NCI-H345 treated with DMSO at 0.1 percent for 48 hours (cell line): ENCODE measurements around the gene NLRP10.
"Not testable (repeated sequence)": the region's sequence is repeated elsewhere in the genome, so short reads cannot be mapped to it uniquely, and the experiment has no call there.

Experiments used
- DNase-seq: peaks from one replicate; lab custom pipeline; 2025; ENCODE audit not compliant: unreplicated experiment; lab: John Stamatoyannopoulos, UW

NLRP10 gene, protein sequence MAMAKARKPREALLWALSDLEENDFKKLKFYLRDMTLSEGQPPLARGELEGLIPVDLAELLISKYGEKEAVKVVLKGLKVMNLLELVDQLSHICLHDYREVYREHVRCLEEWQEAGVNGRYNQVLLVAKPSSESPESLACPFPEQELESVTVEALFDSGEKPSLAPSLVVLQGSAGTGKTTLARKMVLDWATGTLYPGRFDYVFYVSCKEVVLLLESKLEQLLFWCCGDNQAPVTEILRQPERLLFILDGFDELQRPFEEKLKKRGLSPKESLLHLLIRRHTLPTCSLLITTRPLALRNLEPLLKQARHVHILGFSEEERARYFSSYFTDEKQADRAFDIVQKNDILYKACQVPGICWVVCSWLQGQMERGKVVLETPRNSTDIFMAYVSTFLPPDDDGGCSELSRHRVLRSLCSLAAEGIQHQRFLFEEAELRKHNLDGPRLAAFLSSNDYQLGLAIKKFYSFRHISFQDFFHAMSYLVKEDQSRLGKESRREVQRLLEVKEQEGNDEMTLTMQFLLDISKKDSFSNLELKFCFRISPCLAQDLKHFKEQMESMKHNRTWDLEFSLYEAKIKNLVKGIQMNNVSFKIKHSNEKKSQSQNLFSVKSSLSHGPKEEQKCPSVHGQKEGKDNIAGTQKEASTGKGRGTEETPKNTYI

DNA sequence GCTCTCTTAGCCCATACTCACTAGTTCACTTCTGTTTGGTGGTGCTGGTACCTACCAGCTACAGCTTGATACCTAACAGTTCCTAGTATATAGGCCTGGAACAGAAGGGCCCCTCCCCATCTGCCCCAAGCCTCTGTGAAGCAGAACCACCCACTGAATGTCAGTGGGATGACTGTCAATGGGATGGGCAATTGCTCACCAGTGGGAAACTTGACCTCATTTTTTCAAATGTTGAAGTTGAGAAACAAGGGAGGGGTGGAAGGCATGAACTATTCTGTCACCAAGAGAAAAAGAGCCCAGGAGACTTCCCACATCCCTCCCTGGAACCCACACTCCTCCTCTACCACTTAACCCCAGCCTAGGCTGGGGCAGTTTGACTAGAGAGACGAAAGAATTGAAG lies at the start of gene NLRP10:
Gene NLRP10, minus strand, starts transcription at position 62 of the 400 bp plus-strand sequence. CDS start 1,952 bp downstream, outside the sequence.
- DNase-seq = no peak

DNA sequence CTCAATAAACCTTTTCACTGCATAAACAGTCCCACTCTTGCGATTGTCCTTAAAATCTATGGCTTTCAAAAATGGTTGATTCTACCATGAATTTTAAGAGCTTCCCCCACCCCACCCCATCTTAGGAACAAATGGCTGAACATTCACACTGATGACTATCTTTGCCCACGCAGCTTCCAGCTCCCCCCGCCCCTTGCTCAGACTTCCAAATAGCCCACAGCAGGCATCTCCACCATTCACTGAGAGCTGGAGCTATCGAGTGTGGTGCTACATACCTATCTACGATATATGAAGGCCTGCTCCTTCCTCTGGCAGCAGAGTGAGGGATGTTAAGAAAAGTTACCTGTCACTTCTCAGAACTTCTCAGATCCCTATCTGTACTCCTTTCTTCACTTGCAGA lies 48.6 kb upstream of the NLRP10 start:
- no peak for DNase-seq

DNA sequence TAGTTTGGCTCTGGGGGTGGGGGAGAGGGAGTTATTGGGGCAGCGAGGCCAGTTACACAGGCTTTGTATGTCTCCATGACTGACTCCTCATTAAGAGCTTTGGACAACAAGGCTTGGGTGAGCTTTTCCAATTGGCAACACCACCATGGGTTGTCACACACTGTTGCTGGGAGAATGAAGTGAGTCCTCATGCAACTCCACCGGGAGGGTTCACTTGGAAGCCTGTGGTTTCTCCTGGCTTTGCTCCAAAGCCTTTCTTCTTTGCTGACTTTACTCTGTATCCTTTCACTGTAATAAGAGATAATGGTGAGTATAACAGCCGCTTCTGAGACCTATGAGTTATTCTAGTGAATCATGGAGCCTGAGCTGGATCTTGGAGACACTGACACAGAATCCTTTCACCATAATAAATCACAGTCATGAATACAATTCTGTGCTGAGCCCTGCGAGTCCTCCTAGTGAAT lies 46.8 kb upstream of the NLRP10 start:
- DNase-seq = no peak

DNA sequence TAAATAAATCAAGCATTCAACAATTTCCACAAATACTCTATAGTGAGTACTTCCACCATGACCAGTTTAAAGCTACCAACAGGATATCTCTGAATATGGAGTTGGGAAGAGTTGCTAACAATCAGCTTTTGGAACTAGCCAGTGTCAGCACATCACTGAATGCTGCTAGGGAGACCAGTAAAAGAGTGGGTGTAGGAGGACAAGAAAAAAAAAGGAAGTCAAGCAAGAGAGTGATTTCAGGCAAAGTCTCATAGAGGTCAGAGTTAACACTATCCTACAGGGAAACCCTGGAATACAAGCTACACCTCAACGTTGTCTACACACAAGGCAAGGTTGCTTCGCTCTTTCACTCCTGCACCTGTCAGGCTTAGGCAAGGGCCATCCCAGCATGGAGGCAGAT lies 46.1 kb upstream of the NLRP10 start:
- DNase-seq = no peak

DNA sequence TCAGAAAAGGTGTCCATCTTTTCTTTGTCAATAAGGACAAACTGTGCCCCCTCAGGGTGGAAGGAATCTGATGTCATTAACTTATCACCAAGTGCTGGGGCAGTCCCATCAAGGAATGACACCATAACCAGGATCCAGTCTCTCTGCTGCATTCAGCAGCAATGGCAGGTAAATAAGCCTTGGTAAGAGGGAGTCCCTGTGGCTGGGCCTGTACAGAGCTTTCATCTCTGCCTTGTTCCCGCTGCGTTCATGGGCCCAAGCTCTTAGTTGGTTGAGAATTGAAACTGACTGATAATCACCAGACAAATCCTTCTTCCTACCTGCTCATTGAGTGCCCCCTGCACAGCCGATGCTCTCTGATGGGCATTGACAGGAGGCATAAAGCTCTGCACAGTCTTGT lies 44.6 kb upstream of the NLRP10 start:
- DNase-seq = no peak

DNA sequence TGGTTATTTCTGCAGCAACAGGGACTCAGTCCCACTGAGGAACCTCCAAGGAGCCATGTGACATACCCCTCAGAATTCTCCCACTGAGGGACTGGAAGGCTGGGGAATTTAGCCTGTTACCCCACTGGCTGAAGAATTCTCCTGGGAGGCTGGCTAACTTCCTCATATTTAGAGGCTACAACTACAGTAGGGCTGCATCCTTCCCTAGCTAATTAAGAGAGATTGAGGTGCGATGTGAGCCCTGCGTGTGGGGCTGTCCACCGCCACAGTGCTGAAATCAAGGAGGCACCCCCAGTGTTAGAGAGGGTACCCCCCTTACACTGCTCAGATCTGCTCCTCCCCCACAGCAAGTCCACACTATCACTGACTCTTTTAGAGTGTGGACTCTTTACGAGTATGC lies 43.0 kb upstream of the NLRP10 start:
- DNase-seq = no peak

DNA sequence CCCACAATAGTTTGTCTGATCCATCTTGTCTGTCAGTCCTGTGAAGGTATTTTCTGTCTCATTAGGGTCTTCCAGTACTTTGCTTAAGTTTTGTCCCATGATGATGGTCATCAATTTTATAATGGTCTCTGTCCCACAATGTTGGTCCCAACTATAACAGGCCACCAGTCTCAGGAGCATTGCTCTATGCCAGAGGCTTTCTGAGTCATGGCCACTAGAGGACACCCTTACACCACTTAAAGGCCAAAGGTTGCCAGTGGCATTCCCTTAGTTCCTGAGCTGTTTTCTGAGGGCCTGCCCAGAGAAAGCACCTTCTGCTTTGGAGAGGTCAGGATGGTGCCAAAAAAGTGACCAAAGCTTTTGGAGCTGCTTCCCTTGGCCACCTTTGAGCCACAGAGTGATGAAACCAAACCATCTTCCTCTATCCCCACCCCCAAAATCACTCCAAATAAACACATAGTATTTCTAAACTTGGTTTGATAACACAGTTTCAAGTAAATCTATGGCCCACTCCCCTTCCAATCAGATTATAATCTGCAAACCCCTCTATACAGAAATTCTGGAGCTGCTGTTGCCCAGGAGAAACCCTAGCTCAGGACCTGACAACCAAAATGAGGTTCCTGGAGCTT lies 41.2 kb upstream of the NLRP10 start:
- peak; percentile 33 for DNase-seq

DNA sequence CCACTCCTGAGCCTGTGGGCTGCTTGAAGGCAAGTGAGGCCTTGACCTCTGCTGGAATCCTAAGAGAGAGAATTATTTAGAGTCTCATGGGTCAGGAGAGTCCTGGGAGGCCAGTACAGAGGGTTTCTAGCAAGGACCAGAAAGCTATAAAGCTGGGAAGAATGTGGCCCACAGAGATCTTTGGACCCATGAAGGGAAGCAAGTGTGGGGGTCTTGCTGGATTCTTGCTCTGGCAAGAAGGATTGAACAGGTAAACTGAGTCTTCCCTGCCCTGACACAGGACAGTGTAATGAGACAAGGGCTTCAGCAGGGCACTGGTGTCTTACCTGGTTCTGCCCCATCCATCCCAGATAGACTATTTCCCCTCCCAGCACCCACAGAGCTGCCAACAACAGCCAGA lies 40.3 kb upstream of the NLRP10 start:
- no peak for DNase-seq

DNA sequence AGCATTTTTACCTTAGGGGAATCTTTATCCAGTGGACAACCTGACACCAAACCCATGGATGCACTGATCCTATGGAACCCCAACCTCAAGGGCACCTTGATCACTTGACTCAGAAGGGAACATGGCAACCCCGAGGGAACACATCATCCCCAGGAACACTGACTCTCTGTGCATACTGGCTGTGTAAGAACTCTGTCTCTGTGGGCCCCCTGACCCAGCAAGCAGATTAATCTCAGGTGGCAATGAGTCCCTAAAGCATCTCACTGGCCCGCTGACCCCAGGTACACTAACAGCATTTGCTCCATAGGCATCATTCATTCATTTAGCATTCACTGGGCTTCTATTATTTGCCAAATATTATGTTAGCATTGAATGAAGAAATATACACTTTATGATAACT lies 38.8 kb upstream of the NLRP10 start:
- no peak for DNase-seq

DNA sequence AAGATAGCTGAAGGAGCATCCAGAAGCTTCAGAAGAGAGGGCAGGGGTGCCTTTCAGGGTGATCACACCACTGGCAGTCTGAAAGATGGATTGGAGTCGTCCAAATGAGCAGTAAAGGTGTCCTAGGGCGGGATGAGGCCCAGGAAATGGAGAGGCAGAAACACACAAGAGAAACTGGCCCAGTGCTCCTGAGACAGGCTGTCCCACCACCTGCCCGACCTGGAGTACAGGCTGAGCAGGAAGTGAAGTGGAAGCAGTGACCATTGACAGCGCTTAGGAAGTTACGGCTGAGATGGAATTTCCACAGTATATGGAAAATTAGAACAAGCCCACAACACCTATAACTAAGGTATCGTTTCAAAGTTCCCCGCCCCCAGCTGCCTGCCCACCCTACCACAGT lies 37.9 kb upstream of the NLRP10 start:
- DNase-seq = no peak

DNA sequence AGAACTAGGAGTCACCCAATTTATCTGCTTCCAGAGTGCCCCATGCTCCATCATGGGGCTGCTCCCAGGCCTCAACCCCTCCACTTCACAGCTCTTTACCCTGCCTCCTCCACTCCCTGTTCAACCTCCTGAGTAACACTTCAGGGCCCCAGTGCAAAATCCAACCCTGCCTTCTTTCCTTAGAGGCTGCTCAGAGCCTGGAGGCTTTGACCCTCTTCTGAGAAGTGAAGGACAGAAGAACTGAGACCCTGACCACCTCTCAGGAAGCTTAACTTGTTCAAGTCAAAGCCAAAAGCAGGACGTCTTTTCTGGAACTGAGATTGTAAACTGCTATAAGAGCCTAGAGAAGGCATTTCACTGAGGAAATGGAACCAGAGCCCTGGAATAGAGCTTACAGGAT lies 37.4 kb upstream of the NLRP10 start:
- DNase-seq = no peak

DNA sequence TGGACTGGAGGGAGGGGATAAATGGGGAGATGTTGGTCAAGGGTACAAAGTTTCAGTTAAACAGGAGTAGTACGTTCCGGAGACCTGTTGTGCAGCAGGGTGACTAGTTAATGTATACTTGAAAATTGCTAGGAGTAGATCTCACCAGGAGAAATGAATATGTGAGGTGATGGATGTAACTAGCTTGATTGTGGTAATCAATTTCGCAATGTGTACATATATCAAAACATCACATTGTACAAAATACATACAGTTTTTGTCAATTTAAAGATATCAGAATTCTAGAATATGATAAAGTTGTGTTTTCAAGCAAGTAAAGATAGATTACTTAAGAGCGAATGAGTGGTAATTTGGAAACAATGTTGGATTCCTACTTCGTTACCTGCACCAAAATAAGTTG lies 35.1 kb upstream of the NLRP10 start:
- no peak for DNase-seq

DNA sequence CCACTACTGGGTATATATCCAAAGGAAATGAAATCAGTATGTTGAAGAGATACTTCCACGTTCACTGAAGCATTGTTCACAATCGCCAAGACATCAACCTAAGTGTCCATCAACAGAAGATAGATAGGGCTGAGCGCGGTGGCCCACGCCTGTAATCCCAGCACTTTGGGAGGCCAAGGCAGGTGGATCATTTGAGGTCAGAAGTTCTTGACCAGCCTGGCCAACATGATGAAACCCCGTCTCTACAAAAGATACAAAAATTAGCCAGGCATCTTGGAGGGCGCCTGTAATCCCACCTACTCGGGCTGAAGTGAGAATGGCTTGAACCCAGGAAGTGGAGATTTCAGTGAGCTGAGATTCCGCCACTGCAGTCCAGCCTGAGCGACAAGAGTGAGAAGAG lies 34.5 kb upstream of the NLRP10 start:
- no peak for DNase-seq

DNA sequence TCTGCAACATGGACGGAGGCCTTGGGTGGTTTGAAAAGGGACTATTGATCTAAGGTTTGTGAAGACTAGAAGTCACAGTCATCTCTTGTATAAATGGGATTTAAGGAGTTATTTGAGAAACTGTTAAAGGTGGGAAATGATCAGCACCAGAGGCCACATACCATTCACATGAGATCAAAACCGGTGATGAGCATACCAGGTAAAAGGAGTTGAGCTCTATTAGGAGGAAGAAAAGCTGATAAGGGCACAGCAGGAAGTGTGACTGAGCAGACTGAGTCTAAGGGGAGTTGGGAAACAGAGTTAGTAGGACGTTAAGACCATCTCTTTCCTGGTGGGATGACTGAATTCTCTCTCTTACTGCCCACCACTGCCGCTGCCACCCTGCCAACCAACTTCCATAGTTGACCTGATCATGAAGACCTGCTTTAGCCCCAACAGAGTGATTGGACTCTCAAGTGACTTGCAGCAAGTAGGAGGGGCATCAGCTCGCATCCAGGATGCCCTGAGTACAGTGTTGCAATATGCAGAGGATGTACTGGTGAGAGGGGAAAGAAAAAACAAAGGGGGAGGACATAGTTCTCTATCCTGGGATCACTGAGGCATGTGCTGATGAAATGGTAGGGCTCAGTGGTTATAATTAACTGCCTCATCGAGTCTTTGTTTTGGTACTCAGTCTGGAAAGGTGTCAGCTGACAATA lies 29.5 kb upstream of the NLRP10 start:
- no peak for DNase-seq

DNA sequence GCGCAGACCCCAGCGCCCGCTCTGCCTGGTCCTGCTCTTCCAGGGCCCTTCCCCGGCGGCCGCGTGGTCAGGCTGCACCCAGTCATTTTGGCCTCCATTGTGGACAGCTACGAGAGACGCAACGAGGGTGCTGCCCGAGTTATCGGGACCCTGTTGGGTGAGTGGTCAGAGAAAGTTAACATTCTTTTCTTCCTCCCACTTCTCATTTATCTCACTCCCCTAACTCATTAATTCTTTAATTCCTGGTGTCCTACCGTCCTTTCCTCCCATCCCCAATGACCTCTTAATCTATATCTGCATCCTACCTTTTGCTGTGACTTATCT lies 22.3 kb upstream of the NLRP10 start:
- DNase-seq = not testable (repeated sequence)

DNA sequence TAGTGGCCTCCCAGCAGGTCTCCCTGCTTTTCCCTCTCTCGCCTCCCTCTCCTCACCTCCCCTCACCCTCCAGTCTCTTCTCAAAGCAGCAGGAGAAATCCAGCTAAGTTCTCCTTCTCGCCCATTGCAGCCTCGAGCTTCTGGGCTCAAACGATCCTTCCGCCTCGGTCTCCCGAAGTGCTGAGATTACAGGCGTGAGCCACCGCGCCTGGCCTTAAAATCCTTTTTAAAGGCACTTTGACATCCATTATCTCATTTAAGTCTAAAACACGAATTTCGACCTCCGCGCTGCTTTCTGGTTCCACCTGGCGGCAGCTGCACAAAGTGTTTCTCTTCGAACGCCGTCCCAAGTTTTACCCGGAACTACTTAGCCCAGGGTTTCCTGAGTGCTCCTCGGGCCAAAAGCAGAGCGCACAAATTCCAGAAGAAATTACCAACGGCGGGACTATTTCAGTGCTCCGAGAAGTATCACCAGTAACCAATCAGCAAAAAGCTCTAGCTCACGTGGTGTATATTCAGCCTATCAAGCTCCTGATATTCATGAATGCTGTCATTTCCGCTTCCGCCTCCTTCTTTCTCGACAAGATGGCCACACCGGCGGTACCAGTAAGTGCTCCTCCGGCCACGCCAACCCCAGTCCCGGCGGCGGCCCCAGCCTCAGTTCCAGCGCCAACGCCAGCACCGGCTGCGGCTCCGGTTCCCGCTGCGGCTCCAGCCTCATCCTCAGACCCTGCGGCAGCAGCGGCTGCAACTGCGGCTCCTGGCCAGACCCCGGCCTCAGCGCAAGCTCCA lies 21.7 kb upstream of the NLRP10 start, which contains the start of gene EIF3F:
Gene EIF3F, plus strand, starts transcription at position 570 of the 792 bp plus-strand sequence. Its CDS starts 16 bp downstream, at position 586.
- peak; percentile 97 for DNase-seq

DNA sequence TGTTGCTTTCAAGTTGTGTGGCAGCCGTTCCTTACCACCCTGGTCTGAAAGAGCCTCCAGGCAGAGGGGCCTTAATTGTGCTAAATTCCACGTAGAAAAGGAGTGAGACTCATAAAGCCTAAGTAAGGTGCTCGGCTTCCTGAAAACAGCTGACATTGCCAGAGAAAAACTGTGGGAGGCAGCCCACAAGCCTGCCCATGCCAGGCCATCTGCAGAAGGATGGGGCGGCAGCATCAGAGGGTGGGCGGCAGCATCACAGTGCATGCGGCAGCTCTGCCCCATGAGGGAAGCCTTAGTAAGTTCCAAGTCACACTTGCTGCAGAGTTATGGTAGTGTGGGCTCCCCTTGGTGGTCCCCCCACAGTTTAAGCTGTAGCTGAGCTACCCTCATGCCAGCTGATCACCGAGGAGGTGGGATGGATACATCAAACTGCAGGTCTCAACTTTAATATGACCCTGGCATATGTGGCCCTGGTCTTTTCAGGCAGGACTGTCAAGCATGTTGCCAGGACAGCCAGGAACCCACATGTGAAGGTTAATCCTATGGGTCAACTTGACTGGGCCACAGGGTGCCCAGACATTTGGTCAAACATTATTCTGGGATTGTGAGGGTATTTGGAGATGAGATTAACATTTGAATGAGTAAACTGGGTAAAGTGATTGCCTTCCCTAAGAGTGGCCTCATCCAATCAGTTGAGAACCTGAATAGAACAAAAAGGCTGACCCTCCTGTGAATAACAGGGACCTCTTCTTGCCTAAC lies 18.8 kb upstream of the NLRP10 start:
- DNase-seq = no peak

DNA sequence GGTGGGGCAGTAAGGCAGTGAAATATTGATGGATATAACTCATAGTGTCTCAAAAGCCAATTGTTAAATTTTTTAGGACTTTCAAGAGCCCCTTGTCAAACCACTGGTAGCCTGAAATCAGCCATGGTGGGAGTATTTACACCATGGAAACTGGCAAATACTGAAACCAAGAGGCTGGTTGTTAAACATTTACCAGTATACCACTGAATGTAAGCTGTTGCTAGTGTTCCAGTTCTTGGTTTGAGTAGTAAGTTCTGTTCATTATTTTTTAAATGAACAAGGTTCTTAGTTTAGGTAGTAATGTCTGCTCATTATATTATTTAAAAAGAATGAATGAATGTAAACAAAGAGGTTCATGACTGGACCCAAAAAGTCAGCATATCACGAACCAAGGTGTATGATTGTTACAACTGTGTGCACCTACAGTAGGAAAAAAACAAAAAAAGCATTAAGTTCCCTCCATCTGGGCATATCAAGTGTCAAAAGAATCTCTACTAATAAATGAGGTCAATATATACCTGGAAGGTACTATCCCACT lies 17.4 kb upstream of the NLRP10 start:
- no peak for DNase-seq

DNA sequence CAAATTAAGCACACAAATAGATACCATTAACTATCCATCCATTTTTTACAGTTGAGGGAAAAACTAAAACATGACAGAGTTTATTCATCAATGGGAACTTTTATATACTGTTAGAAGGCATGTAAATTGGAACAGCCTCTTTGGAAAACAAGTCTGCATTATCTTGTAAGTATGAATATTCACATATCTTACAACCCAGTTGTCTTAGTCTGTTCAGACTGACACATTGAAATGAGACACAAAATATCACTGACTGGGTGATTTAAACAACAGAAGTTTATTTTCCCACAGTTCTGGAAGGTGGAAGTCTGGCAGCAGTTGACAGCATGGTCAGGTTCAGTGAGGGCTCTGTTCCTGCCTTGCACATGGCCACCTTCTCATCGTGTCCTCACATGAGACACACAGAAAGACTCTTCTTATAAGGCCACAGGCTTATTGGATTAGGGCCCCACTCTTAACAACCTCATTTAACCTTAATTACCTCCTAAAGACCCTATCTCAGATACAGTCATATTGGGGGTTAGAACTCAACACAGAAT lies 16.4 kb upstream of the NLRP10 start:
- no peak for DNase-seq
